CD4-positive, alpha-beta T cell treated with Interleukin-15 for 4 hours (primary cell): Measurements from ENCODE around the gene MTARC2.
"Not testable (repeated sequence)": the region's sequence is repeated elsewhere in the genome, so short reads cannot be mapped to it uniquely, and the experiment has no call there.

Source experiments
- DNase-seq: peaks from one replicate; pipeline ENCODE4 v3.0.0-alpha.2; 2020; ENCODE audit warnings: low spot score

Gene MTARC2

DNA sequence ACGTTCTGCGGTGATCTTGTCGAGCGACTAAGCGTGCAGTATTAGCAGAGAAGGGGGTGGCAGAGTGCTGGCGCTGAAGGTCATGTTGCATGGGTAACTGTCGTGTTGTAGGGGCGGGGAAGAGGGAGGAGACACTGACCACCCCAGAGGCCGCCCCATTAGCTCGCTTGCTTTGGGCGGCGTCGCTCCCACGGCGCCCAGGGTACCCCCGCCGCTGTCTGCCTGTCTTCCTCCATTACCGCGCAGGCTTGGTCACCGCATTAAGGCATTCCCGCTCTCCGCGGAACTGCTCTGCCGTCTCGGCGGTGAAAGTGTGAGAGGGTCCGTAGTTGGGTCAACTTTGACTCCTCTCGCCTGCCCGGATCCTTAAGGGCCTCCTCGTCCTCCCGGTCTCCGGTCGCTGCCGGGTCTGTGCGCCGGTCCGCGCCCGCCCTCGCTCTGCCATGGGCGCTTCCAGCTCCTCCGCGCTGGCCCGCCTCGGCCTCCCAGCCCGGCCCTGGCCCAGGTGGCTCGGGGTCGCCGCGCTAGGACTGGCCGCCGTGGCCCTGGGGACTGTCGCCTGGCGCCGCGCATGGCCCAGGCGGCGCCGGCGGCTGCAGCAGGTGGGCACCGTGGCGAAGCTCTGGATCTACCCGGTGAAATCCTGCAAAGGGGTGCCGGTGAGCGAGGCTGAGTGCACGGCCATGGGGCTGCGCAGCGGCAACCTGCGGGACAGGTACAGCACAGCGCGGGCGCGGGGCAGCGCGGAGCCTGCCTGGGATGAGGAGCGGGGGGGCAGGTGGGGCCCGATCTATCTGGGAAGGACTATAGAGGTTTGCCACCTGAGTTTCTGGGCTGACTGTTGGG, at the start of gene MTARC2:
Gene MTARC2, plus strand, starts transcription at position 234 of the 846 bp plus-strand sequence. Its CDS starts 210 bp downstream, at position 444.
- no peak for DNase-seq

DNA sequence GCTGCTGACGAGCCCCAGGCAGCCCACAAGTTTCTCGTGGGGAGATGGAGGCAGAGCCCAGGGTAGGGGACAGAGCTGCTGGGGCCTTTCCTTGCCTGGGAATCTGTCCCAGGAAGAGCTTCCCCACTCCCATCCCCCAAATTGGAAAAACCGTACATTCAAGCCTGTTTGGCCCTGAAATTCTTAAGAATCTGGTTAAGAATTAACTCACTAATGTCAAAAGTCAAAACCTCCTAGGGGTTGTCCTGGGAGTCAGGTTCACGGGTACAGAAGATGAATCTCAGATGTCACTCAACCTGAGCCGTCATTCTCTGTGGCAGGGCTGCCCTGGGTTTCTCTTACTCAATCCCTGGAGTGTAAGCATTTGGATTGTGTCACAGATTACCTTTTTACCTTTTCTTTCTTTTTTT, 49.5 kb upstream of the MTARC2 start:
- no peak for DNase-seq

DNA sequence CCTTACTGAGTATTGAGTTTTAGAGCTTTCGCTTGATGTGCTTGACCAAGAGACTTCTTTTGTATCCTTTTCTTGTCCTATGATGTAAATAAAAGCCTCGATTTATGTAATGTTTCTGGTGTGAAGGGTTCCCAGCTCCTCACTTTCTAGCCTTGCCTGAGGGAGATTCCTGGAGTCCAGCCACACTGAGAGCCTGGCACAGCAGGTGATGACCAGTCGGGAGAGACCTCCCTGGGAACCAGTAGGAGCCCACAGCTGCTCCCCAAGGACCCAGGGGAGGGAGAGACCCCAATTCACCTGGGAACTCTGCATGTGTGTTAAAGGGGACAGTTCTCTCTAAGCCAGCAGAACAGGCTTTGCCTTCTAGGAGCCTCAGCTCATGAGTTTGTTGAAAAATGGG, 49.1 kb upstream of the MTARC2 start:
- DNase-seq, result no peak

DNA sequence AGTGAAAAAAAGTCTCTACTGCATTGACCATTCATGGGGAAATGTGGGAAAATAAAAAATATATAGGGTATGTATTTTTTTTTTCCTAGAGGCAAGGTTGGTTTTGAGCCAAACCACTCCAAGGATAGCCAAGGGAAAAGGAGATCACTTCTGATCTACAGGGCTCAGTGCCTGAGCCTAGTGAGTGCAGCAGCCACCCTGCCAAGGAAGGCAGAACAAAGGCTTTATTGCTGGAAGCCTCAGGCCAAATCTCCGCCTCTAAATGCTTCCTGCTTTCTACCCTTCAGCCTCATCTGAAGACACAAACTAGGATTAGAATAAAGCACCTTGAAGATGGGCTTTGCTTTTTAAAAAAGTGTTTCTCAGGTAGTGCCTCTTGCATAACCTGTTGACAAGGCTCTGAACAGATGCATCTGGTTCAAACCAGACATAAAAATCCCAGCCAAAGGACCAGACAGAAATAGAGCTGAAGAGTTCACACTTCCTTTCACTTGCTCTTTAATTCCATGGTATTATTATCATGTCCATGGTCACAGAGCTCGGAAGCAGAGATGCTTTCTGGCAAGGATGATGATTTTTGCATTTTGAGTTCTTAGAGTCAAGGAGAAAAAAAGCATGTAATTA, 47.5 kb upstream of the MTARC2 start:
- no peak for DNase-seq

DNA sequence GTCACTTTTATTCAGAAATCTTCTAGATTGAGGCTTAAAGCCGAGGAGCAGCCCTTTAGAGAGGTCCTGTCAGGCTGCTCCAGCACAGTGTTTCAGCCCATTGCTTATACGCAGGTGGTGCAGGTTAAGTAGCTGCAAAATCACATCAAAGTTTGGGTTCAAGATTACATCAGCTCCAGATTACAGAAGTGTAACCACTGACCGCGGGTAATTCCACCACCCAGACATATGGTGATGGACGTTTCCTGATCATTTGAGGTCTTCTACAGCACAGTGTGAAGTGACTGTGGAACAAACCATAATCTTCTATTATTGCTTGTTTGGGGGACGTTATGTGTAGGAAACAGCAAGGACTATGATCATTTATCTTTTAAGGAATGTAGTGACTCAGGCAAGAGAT, 46.1 kb upstream of the MTARC2 start:
- DNase-seq, result no peak

DNA sequence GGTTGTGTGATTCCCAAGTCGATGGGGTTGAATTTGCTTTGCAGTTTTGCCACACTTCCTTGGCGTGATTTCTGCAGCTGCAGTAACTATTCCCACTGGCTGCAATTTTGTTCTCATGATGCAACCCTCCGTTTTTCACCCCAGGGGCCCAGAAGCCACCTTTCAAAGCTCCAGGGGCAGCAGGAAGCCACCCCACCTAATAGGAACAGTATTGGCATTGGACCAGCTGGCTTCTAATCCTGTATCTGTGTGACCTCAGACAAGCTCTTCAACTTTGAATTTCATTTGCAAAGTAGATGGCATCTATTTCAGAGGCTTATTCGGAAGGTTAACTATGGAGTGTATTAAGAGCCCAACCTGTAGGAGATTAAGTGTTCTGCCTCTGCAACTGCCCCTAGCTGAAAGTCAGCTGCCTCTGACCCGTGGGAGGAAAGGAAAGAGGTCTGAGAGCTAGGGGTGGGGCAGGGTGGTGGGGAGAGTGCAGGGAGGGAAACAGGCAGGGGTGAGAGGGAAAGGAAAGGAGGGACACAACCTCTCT, 45.3 kb upstream of the MTARC2 start:
- no peak for DNase-seq

DNA sequence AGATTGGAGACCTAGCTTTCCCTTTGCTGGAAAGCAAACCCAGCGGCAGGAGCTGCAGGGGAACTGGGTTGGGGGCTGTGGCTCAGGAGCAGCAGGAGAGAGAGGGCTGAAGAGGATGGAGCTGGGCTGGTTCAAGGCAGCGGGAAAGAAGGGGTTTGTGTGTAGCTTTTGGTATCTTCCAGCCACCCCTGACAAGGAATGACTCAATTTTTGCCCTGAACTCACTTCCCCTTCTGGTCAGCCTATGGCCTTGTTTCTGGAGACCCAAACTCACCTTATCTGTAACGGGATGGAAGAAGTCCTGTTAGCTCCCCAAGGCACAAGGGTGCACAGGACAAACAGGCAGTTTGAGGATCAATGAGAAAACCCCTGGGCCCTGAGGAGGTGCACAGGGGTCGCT, 44.8 kb upstream of the MTARC2 start:
- no peak for DNase-seq

DNA sequence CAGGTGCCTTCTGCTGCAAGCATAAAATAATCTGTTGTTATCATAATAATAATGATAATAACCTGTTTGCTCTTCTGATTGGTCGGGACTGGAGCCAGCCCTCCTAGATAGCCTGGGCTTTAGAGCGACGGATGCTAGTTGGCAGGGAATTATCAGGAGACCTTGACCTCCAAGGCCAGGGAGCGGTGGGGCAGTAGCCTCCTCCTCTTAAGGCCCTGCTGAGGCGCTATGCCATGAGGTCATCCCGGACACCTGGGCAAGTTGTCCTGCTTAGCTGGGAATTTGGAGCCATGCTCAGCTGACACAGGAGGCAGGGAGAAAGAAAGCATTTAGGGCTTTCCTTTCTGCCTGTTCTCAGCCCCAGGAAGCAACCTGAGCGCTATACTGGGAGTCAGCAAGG, 42.3 kb upstream of the MTARC2 start:
- no peak for DNase-seq

DNA sequence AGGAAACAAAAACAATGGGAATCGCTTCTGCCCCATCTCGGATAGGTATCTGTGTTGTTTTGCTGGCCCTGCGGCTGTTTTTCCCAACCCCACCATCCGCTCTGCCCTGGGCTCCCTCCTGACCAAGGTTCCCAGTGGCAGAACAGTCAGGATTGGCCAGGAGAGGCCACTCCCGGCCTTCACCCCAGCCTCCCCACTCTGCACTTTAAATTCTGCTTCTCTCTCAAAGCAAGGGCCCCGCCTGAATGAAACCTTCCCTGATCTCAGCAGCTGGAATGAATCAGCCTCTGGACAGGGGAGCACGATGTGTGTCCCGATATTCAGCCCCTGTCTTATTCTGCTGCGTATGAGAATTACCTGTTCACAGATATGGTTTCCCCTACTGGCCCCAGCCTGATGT, 41.6 kb upstream of the MTARC2 start:
- no peak for DNase-seq

DNA sequence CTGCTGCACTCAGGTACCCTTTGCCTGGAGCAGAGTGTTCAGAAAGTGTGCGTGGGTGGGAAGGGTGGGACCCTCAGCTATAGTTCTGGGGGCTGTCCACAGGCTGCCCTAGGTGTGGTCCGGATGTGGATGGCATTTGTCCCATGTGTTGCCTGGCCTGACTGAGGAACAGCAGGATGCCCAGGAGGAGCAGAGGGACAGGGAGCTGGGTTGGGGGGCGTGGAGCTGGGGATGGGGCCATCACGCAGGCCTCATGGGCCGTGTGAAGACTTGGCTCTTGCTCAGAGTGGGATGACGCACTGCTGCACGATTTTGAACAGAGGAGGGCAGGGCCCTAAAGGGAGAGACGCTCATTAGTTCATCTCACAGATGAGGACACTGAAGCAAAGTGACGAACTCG, 41.0 kb upstream of the MTARC2 start:
- DNase-seq, result no peak

DNA sequence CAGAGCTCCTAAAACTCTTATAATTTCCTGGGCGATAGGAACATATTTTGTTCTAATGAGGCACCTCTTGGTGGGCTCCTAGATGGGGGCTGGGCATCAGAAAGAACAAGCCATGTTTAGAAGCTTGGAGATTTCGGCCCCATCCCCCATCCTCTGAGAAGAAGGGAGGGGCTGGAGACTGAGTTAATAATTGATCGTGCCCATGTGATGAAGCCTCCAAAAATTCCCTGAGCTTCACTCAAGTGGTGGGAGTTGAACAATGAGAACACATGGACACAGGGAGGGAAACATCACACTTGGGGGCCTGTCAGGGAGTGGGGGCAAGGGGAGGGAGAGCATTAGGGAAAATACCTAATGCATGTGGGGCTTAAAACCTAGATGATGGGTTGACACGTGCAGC, 39.9 kb upstream of the MTARC2 start:
- DNase-seq, result no peak

DNA sequence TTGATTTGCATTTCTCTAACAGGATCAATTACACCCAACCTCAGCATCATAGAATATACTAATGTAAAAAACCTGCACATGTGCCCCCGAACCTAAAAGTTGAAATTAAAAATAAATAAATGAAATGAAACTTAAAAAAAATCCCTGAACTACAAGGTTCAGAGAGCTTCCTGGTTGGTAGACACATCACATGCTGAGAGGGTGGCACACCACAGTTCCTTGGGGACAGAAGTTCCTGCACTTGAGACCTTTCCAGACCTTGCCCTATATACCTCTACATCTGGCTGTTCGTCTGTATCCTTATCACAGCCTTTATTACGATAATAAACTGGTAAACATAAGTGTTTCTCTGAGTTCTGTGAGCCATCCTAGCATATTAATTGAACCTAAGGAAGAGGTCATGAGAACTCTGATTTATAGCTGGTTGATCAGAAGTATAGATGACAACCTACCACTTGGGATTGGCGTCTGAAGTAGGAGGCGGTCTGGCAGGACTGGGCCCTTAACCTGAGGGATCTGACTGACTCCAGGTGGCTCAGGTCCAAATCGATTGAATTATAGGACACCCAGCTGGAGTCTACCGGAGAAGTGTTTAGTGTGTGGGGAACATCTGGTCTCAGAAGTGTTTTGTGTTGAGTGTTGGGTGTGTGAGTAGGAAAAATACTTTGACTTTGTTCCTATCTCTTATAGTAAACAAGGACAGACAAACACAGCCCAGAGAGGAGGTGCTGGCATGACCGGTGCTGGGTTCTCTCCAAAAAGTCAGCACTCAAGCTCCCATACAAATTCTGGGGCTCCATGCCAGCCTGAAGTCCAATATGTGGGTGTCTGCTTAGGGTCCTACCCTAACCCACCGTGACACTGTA, 39.0 kb upstream of the MTARC2 start:
- DNase-seq, result no peak

DNA sequence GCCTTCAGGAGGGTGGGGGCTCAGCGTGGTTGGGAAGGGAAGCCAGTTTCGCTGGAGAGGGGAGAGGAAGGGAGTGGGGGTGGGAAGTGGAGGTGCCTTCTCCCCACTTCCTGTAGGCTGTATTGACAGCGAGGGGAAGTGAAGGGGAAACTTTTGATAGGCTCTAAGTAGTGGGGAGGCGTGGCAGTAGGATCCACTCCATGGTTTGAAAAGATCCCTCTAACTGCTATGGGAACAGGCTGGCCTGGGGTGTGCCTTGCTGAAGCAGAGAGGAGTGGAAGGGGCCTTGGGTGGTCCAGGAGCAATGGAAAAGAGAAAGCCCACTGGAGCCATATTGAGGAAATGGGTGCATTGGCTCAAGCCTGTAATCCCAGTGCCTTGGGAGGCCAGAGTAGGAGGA, 37.8 kb upstream of the MTARC2 start:
- no peak for DNase-seq

DNA sequence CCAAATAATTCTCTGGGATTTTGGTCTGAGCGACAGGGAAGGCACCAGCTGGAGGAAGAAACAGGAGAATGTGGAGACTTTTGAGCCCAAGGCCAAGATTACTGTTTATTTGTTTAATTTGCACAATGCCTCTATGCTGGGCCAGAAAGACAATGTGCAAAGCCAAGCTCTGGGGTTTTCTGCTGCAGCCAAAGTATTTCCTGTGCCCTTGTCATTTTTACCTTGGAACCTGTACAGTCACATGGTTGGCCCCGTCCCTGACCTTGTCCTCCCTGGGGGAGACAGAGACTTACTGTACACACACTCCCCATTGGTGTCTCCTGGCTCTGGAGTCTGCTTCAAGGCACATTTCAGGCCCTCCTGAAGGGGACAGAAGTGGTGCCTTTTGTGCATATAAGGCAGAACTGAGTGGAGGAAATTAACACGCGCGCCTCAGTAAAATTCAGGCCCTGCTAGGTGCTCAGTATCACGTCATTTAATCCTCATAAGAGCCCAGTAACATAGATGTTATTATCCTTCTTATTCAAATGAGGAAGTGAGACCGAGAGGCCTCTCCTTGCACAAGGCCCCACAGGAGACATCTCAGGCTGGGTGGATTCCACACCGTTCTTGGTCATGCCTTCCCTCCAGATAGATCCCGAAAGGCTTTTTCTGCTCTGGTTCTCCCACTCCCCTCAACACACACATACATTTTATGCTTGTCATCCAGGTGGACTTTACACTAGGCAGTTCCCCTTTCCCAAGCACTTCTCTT, 36.9 kb upstream of the MTARC2 start:
- DNase-seq, result no peak

DNA sequence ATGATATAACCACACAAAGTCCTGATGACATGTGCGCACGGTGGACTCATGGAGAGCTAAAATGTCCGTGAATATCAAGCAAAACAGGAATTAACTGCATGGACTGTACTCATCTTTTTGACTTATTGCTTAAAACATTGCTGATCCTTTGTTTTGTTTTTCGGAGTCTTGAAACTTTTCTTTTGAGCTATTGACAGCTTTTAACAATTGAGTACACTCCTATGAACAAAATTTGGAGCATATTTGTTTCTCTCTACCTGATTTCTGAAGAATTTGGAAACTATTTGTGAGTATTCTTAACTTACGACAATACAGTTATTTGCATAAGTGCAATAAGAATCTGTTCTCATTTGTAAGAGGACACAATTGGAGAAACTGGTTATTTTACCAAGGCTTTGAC, 32.1 kb upstream of the MTARC2 start:
- not testable (repeated sequence) for DNase-seq

DNA sequence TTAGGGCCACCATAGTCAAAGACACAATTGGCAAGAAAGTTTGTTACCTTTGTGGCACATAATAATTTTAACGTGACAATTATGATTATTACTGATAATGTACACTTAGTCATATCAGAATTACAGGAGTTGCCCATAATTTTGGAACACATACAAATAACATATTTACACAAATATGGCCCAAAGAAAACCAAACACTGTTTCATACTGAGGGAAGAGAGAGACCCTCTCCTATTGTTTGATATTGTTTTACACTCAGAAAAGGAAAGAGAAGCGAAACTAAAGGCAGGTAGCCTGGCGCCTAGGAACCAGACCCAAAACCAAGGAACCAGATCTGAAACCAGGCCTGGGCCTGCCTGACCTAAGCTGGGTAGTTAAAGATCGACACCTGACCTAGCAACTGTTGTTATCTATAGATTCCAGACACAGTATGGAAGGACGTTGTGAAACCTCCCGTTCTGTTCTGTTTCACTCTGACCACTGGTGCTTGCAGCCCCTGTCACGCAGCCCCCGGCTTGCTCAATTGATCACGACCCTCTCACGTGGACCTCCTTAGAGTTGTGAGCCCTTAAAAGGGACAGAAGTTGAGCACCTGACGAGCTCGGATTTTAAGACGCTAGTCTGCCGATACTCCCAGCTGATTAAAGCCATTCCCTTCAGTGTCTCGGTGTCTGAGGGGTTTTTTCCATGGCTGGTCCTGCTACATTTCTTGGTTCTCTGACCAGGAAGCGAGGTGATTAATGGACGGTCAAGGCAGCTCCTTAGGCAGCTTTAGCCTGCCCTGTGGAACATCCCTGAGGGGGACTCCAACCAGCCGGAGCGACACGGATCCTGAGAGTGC, 30.1 kb upstream of the MTARC2 start:
- no peak for DNase-seq

DNA sequence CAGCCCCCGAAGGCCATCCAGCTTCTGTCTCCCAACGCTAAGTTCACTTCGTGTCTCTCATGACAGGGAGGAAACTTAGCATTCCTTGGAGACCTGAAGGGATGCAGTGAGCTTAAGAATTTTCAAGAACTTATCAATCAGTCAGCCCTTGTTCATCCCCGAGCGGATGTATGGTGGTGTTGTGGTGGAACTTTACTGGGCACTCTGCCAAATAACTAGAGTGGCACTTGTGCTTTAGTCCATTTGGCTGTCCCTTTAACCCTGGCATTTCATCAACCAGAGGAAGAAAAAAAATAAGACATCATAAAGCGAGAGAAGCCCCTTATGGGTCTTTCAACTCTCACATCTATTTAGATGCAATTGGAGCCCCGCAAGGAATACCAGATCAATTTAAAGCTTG, 26.9 kb upstream of the MTARC2 start:
- DNase-seq, result not testable (repeated sequence)

DNA sequence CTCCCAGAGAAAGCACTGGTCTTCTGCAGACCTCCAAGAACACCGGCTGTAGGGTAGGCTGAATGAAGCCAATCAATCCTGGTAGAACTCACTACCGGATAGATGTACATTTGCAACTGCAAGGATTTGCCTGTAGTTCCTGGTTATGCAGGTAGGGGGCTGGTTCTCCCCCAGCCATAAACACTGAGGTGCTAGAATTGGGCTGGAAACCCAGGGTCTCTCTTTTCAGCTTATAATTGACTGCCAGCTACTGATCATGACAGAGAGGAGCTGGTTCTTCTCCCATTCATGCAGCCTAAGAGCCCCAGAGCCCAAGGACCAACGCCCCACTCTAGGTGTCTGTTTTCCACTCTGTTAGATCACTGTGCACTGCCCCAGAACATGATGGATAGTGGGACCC, 21.5 kb upstream of the MTARC2 start:
- DNase-seq, result no peak

DNA sequence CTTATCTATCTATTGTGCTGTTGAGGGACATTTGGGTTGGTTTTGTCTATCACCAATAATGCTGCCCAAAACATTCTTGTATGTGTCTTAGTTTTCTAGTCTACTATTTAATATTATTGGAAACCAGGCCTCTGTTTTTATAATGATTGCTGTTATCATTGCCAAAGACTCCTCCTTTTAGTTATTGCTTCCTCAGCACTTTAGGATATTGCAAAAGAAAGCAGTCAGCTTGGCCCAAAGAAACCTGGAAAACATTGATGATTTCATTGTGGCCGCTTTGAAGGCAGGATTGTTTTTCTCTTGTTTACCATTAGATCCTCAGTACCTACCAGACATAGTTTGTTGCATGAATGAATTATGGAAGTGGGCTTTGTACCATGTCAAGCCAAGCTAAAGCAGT, 20.6 kb upstream of the MTARC2 start:
- DNase-seq, result no peak

DNA sequence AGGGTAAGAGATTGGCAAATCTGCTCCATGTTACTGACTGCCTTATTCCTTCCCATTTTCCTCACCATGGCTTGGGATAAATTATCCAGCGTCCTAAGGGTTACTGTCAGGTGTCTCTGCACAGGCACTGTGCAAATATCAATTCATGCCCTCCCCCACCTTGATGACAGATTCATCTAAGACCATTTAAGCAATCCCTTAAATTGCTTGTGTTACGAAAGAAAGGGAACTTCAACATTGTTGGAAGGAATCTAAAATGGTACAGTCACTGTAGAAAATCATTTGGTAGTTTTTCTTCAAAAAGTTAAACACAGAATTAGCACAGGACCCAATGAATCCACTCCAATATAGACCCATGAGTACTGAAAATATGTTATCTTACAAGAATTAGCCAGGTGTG, 17.6 kb upstream of the MTARC2 start:
- no peak for DNase-seq

DNA sequence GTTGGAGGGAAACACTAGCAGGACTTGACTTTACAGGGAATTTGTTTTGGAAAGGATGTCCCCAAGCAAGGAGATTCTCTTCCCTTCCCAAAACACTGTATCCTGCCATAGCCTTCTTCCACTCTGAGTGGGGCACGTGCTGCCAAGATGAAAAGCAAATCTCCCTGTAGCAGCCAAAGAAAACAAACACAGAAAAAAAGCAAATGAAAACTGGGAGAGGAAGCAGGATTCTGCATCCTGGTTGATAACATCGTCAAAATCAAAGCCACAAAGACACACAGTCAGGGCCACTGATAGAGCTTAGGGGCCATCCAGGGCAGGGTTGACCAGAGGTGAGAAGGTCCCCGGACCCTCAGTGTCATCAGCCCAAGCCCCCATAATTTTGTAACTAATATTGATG, 16.0 kb upstream of the MTARC2 start:
- DNase-seq, result no peak
